Tongue (tissue), 2 donors: ENCODE measurements around the gene CCBE1. TPM values are rescaled to one million over a fixed set of nuclear protein-coding genes. Genes with fewer than 3 reads are reported as not detected.
A peak's percentile ranks its signal among the peaks of the same experiment; 100 is the strongest.
"Not testable (repeated sequence)": the region's sequence is repeated elsewhere in the genome, so short reads cannot be mapped to it uniquely, and the experiment has no call there.

Experiments used
- DNase-seq: peaks from one replicate; pipeline ENCODE4 v3.0.0-alpha.2; 2015
- total RNA-seq: library from RNA; depleted of rRNA; stranded (reverse); fragments of >200 nt; gene quantifications from one replicate; pipeline ENCODE4 v1.2.3, GENCODE V29; 2014

The CCBE1 gene
- total RNA-seq, 1 donor from 2014 or later, result 5.3 TPM

DNA sequence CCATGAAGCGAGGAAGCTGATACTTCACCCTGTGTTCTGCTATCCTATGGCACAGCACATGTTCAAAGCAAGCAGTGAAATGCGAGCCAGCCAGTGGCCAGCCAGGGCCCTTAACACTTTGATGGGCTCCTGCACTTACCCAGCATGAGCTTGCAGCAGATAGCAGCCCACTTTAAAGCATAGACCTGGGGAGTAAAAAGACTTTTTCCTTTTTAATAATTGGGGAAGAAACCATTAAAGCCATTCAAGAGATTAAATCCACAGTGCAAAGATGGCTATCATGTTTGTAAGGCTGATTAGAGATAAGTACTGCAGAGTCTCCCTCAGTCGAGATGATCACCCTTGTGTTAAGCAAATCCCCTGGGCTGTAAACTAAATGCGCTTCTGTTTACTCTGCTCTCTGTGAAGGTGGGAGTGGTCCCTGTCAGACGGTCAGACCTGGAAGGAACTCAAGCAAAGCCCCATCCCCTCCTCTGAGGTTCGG lies 15.7 kb downstream of the CCBE1 start:
- no peak for DNase-seq

DNA sequence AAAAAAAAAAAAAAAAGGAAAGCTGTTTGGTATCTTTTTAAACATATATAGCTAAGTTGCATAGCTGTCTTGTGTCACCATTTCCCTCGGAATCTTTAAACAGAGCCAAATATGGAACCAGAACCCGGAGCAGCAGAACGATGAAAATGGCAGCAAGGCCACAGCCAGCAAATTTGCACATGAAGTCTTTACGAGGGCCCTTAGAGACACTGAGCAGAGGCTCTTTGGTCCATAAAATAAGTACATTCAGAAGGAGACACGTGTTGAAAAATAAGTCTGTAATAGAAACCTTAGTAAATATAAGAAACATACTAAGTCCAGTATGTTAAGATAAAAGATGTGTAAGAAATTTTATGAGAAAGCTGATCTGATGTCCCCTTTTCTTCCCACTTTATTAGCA lies 16.2 kb downstream of the CCBE1 start:
- DNase-seq, result no peak

DNA sequence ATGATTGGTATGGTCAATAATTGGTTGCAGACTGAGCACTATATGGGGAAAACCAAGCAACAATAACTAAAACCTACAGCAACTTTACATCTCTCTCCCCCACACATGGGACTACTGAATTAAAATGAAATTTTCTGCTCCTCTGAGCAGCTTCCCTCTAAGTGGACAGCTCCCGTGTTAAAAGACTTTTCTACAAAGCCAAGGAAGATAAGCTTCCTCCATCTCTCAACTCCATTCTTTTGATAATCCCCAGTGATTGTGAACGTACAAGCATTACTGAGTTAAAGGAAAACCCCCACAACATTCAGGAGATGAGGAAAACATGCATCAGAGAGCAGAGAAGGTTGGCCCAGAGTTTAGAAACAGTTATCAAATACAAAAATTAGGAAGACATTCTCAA lies 21.9 kb downstream of the CCBE1 start:
- no peak for DNase-seq

DNA sequence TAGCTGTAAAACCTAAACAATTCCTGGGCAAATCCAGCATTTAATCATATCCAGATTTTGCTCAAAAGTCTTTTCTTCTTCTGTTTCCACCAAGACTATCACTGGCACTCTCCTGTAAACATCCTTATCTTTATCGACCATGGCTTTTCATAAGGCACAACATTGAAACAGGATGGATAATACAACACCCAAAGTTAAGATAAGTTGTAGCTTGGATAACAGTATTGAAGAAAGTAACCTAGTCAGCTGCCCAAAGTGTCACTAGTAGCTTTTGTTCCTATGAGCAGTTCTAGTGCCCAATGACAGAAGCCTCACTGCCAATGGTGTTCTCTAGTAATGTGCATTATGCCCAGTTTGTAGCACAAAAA lies 22.3 kb downstream of the CCBE1 start:
- DNase-seq, result no peak

DNA sequence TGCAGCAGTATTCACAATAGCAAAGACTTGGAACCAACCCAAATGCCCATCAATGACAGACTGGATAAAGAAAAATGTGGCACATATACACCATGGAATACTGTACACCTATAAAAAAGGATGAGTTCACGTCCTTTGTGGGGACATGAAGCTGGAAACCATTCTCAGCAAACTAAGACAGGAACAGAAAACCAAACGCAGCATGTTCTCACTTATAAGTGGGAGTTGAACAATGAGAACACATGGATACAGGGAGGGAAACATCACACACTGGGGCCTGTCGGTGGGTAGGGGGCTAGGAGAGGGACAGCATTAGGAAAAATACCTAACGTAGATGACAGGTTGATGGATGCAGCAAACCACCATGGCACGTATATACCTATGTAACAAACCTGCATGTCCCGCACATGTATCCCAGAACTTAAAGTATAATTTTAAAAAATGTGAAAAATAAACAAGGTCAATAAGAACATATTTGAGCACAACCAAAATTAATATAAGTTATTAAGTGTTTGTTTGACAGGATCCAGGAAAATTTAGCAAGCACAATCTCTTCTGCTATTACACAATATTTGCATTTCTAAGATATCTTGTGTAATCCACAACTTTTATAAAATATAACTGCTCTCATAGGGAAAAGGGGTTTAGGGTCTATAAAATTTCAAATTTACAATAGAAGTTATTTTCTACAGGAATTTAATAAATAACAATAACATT lies 22.9 kb downstream of the CCBE1 start:
- DNase-seq, result no peak

DNA sequence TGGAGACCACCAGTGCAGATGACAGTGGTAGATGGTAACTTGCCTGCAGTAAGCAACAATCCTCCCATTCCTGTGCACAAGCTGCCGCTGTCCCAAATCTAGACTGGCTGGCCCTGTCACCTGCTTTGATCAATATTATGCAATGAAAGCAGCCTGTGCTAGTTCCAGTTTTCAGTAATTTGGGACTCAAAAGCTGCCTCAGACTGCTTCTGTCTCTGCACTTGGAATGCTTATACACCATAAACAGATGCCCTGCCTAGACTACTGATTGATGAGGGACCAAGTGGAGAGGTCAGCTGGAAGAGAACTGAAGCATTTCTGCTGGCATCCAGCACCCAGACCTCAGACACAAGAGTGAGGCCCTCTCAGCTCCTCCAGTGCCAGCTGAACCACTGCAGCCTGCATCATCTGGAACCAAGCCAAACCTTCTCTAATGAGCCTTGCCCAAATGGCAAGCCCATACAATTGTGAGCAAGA lies 24.9 kb downstream of the CCBE1 start:
- DNase-seq, result peak; percentile 66

DNA sequence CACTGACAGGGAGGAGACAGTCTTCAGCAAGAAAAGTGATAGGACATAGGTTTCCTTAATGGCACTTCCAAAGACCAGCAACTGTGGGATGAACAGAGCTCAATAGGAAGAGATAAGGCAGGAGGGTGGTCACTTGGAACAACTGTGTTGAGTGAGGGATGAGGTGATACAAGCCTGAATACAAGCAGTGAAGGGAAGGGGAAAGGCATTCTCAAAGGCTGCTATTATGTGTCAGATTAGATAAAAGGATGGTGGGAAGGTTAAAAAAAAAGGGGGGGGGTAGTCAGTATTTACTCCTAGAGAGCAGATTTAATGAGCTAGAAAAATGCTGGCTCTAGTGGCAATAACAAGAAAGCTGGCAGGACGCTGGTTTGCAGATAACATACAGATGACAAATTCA lies 25.7 kb downstream of the CCBE1 start:
- DNase-seq, result no peak

DNA sequence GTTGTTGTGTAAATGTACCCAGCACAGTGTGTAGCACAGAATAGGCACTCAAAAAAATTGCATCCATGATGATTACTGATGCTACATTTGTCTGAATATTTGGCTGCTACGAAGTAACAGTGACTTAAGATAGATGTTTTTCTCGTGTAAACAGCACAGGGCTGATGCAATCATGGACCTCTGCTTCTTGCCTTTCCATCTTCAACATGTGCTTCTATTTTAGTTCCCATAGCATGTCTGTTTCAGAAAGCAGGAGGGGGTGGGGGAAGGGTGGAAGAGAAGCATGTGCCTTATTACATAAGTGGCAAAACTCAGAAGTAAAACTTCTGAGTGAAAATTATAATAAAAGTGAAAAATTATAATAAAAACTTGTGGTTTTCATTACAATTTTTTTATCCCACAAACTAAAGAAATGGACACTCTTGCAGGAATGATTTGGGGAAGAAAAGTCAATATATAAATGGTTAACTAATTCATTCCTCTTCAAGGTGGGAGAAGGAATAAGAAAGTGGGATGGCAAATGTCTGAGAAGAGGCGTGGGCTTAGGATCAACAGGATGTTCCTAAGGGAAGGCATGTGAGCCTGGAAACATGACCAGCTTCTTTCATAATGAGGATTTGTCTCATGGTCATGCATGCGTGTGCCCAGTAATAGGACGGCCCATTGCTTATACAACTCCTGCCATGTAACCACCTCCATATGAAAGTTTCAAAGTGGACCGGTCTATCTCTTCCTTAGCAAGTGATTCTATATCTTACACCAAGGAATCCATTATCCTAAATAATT lies 27.2 kb downstream of the CCBE1 start:
- DNase-seq, result no peak

DNA sequence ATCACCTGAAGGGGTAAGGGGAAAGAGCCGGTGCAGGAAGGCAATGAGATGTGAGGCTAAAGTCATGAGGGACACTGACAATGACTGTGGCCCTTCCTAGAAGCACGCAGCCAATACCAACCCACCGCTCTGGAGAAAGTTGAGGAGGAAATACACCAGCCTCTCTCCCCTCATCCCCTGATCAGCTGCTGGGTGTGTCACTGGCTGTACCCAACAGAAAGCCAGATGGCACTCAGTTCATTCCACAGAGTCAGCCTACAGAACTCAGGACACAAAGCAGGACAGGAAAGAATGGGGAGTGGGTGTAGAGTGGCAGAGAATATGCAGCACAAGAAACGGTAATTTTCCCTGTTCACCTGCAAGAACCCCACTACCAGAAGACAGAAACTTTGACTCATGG lies 29.7 kb downstream of the CCBE1 start:
- DNase-seq, result no peak

DNA sequence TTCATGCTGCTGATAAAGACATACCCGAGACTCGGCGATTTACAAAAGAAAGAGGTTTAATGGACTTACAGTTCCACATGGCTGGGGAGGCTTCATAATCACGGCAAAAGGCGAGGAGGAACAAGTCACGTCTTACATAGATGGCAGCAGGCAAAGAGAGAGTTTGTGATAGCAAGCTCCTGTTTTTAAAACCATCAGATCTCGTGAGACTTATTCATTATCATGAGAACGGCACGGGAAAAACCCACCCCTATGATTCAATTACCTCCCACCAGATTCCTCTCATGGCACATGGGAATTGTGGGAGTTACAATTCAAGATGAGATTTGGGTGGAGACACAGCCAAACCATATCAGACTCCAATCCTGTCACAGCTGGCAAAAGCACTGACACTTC lies 31.2 kb downstream of the CCBE1 start:
- DNase-seq, result not testable (repeated sequence)

DNA sequence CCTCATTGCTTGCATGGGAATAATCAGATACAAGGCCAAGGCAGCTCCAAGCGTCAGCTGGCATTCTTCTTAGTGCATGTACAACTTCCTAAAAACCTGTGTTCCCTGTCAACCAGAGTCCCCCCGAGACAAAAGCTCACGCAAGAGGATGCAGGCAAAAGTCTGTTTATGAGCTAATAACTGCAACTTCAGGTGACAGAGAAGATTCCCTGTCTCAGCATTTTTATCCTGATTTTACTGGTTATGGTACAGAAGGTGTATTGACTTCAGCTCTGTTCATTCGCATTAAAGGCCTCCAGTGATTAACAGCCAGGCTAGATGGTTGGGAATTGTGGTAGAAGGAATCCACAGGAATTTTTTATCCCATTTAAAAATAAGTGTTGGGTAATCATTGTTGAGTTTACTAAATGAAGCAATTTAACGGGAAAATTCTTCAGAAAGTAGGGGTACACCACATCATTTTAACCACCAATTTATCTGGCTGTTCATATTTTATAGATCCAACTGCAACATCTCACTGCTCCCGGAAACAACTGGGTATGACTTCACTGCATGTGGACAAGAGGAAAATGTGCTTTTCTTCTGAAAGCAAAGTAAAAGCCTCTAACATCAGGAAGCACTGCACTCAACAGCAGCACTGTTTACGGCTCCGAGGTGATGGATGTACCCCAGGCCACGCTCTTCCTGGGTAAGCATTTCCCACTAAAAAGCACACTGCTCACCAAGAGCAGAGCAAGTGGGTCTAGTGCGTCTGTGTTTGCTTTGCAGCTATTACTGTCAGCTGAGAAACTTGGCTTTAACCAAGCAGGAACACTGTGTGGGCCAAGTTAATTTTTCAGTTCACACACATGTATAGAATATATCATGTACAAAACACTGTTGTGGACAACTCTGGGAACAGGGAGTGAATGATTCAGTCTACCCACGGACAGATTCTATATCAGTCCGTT lies 31.9 kb downstream of the CCBE1 start:
- DNase-seq, result no peak

DNA sequence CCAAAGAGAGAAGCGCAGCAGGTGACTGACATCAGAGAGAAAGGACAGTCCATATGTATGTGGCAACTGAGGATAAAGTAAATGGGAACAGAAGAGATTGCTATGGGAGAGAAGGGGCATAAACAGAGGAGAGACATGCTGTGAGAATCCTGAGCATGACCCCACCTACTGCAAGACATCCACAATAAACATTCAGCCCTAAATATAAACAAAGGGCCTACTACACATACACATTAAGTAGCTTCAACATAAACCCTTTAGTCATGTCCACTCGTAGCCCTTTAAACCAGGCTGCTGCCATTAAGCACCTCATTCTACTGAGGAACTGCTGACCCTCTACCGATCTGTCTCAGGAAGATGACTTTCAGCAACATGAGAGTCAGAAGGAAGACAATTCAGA lies 32.9 kb downstream of the CCBE1 start:
- DNase-seq, result no peak

DNA sequence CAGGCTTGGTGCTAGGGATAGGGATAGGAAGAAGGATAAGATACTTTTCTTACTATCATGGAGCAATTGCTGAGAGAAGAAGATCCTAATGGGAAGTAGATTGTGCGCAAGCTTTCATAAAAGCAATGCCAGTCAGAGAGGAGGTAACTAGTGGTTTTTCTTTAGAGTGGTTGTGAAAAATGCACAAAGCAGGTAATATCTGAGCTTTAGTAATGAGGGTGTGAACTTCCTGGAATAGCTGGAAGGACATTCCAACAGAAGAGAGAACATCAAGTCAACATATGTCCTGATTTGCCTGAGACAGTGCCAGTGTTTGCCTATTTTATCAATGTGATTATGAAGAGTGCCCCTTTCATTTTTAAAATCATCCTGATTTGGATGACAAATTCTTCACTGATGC lies 34.1 kb downstream of the CCBE1 start:
- no peak for DNase-seq

DNA sequence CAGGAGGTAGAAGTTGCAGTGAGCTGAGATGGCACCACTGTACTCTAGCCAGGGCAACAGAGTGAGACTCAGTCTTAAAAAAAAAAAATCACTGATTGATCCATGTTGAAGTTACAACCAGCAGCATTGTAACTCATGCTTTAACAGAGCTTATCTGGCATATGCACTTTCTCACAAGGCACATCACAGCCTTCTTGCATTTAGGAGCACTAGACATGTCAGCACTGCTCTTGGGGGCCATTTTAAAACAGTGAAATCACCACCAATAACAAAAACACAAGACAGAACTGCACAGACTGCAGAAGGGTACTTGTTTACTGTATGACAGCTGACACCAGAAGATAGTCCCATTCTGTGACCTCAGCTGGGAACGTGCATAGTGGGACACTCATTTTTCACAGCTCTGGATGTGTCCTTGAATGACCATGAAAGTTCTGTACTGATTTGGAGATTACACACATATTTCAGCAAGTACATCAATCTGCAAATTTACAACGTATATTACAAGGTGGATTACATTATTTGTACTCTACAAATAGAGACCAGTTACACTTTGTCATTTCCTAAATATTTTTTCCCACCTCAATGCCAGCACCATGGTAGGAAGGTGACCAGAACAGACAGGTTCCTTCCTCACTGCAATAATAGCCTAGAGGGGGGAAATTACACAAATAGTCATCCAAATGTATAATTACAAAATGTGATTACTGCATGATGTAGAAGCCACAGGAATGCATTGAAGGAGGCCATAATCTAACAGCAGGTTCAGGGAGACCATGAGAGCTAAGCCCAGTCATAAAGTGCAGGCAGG lies 35.1 kb downstream of the CCBE1 start:
- no peak for DNase-seq

DNA sequence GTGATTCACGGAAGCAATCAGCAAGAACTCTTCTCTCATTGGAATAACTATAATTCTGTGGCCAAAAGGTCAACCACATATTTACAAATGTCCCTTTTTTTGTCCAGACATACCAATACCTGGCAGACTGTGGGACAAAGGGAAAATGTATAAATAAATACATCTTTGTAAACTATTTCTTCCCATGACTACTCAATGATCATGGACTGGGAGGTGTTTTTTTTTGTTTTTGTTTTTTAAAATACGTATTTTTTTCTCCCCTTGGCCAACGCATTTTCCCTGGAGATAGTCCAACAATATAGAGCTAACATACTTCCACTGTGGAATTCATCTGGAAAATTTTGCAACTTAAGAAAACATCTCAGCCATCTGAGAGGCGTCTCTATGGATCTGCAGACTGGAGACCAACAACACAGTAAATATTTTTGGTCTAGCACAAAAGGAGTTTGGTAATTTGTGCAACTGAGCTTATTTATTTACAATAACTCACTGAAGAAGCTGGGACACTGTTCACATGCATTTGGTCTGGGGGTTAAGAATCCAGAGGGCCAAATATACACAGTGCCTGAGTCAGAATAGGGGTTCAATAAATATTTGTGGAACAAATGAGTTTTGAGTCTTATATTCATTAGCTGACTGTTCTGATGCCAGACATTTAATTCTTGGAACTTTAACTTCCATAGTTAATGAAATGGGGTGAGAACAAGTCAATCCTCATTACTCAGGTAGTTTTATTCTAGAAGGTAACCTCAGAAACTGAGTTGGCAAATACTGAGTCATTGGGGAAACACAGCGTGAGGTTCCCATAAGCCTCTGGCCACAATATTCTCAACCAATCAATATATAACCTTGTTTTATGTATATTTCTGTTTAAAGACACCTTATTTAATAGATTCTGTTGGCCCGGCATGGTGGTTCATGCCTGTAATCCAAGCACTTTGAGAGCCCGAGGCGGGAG lies 36.2 kb downstream of the CCBE1 start:
- DNase-seq, result peak; percentile 62

DNA sequence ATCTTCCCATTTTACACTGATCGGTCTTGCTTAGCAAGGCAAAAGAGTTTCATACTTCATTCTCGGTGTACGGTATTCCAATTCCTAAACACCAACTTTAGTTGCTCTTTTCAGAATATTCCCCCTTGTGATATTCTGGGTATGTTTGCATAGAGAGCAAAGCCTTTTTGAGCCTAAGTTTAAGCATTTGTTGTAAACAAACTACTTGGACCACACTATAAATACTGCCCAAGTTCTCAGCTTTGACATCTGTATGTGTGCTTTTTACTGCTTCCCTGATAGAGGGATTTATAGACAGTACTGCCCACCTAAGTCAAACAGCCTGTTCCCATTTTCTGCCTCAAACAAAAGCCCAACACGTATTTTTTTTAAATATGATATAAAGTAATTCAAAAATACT lies 36.9 kb downstream of the CCBE1 start:
- no peak for DNase-seq

DNA sequence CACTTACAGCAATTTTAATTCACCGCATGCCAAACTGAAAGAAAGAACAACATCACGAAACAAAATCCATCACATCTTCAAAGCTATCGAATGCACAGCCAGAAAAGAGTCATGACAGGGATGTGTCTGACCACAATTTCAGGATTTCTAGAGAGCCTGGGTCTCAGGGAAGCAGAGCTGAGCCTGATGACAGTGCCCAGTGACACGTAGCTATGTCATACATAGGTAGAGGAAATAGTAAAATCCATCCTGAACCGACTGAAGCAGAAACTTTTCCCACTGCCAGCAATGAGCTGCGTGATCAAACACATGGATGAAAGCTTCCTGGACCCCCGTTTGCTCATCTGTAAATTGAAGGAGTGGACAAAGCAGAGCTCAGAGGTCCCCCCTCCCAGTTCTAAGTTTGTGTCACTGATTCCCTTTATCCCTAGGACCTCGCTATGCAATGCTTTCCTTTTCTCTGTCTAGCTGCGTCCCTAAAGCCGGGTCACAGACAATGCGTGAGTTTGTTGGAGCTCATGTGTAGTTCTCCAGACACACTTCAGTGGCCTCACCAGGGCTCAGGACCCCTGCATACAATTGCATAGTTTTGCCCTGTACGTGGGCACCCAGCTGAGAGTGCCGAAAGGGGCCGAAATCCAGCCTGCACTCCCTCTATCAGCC lies 37.6 kb downstream of the CCBE1 start:
- DNase-seq, result no peak

DNA sequence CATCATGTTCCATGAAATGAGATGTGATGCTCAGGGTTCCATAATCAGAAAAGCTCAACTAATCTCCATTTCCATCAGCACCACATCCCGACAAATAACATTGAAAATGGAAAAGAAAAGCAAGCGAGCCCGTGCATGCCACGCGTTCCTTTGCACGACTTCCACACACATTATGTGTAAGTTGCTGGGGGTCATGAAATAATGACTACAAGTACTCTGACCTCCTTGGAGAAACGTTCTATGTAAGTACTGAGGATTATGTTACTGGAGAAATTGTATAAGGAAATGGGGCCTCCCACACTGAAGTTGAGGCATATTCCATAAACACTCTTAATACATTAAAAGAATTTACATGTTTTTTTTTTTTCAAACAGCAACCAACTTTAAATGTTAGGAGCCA lies 38.3 kb downstream of the CCBE1 start:
- no peak for DNase-seq

DNA sequence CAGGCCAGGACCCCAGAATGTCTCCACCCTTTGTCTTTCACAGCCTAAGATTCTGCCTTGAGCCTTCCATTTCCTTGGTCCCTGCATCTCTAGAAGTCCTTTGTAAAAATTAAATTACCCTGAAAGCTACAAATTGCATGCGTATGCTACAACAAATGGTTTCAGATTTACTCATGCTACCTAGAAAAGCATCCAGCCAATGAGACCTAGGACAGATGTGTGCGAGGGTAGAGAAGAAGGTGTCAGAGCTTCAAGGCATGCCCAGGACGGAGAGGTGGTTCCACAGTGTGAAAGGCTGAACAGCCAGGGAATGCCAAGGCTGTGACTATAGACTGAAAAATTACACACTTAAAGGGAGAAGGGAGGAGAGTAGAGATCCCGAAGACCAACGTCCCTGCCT lies 40.2 kb downstream of the CCBE1 start:
- no peak for DNase-seq

DNA sequence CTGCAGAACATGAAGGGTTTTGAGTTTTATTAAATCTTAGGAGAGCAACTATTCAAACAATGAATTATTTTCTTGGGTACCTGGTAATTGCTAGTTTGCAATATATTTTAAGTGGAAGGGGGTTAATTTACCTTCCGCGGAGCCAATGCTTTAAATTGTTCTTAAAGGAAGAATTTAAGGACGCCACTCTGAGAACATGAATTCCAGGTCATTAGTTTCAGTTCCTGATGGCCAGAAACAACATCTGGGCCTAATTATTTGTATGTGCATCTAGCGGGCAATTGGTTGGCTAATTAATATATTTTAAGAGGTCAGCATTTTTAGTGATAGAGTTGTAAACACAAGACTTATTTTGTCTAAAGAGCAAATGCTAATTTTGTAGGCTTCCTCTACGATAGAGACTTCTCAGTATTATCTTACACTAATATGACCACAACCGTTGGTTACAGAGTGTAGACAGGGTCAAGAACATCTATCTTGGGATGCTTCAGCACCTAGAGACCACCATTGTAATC lies 40.8 kb downstream of the CCBE1 start:
- DNase-seq, result no peak
